Prostate gland (tissue), 2 donors: ENCODE results near the gene KCNAB1.
"Not testable (repeated sequence)": the region's sequence is repeated elsewhere in the genome, so short reads cannot be mapped to it uniquely, and the experiment has no call there.

Experiments
- CTCF ChIP-seq, 4 experiments: fragments of 200-600 bp in 2 of 4; fragments of 450-650 bp in 2 of 4; sonication (generic) in 2 of 4; IDR thresholded peaks; 1 replicate in 3 of 4; 2 replicates in 1 of 4; pipeline ENCODE4 v1.5.1; 2016 to 2019; ENCODE audit warnings: antibody characterized with exemption in 4 of 4, mild to moderate bottlenecking in 2 of 4, moderate library complexity in 2 of 4
- POLR2AphosphoS5 ChIP-seq: sonication (generic); formaldehyde crosslinking; IDR thresholded peaks from one replicate; pipeline ENCODE4 v1.6.1; 2017; ENCODE audit warnings: antibody characterized with exemption

GRCh38 chr3:156569016-156569415 is 448.6 kb downstream of the KCNAB1 start:
- not testable (repeated sequence) for TF ChIP-seq POLR2AphosphoS5; CTCF (IDR thresholded peaks at IDR 0.05)
